Measurements from ENCODE around the gene ATP6V1C2.

- TF ChIP-seq SP1 (IDR thresholded peaks at IDR 0.05) (no peak), L3MBTL2 (conservative IDR thresholded peaks at IDR 0.05) (no peak), PKNOX1 (IDR thresholded peaks at IDR 0.05) (no peak), ZNF384 (IDR thresholded peaks at IDR 0.05) (no peak), FOXK2 (IDR thresholded peaks at IDR 0.05) (no peak), BHLHE40 (IDR thresholded peaks at IDR 0.05; ENCODE audit: borderline replicate concordance) (no peak), HDGF (IDR thresholded peaks at IDR 0.05; ENCODE audit: borderline replicate concordance) (no peak), FOXM1 (IDR thresholded peaks at IDR 0.05; ENCODE audit: borderline replicate concordance) (no peak), CTBP1 (IDR thresholded peaks at IDR 0.05; ENCODE audit: borderline replicate concordance) (no peak), ELF4 (IDR thresholded peaks at IDR 0.05) (no peak), ARNT (IDR thresholded peaks at IDR 0.05) (no peak), SUZ12 (IDR thresholded peaks at IDR 0.05) (no peak), LEF1 (IDR thresholded peaks at IDR 0.05; ENCODE audit: borderline replicate concordance) (no peak)
Observed at GRCh38 chr2:10778724-10779115, 57.3 kb downstream of the ATP6V1C2 start.
